ENCODE results near the gene FAR2. TPM values are rescaled to one million over a fixed set of nuclear protein-coding genes. Genes with fewer than 3 reads are reported as not detected.

The FAR2 gene
- polyA plus RNA-seq, 1 donor (not counting 4 experiments of a cell fraction or from before 2014, with no cell fraction given): 9.2 TPM

DNA sequence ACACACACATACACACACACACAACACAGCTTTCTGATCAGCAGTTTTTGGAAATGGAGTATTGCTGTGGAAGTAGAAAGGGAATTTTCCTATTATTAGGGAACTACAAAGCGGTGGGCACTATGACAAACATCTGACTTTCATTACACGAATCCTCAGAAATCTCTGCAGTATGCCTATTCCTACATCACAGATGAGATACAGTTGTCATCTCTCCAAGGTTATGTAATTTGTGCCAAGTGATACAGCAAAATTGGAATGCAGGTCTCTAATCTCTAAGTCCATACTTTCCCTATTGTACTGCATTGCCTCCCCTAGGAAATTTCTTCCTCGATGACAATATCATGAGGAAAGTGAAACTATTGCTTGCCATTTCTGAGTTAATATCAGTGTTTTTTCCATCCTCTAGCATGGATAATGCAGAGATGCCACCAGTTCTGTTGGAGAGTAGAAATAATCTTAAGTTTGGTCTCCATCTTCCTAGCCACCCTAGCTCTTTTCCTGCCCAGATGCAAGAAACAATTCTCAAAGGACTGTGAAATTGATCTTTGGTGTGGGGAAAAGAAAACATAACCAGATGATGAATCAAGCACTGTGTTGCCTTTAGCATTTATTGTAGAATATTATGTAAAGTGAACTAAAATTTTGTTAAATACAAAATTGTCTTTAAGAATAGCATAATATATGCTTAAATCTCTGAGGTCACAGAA is 137.2 kb downstream of the FAR2 start:
- TF ChIP-seq EZH2 (IDR thresholded peaks at IDR 0.05; ENCODE audit: low read length) (no peak), CTCF (optimal IDR thresholded peaks at IDR 0.05 in 1 of 3, IDR thresholded peaks at IDR 0.05 in 1 of 3, conservative IDR thresholded peaks at IDR 0.05 in 1 of 3; ENCODE audit: extremely low read depth in 1 of 3, insufficient read depth in 2 of 3, low read length in 3 of 3) (no peak)
- no peak overlapping the region for H3K4me3 ChIP-seq (ENCODE audit: control insufficient read depth in 2 of 3, extremely low read depth in 1 of 3, insufficient read depth in 2 of 3, low read depth in 1 of 3, low read length in 3 of 3)
- dilution Hi-C loops (cut with MboI; ENCODE audit: extremely low pct_ligation_motif_present, low sequenced_read_pairs): no loop called here
- H3K4me1 ChIP-seq (ENCODE audit: control insufficient read depth, extremely low read depth, insufficient read depth, low read length): no peaks in the 10 kb centered on the region
- no peak overlapping the region for H2AFZ ChIP-seq (ENCODE audit: control insufficient read depth, low read length)
- H3K9me3 ChIP-seq (ENCODE audit: control insufficient read depth, low read depth, low read length): no peaks in the 10 kb centered on the region
- DNase-seq (ENCODE audit: low read depth, low spot score): no peak
- H3K9ac ChIP-seq (ENCODE audit: control insufficient read depth, extremely low read depth, insufficient read depth, low read length): no peak overlapping the region
- no peaks in the 10 kb centered on the region for H3K9me1 ChIP-seq (ENCODE audit: control insufficient read depth, extremely low read depth, insufficient read depth, low read length)
- H3K79me2 ChIP-seq (ENCODE audit: control insufficient read depth, insufficient read depth, low read length): no peaks in the 10 kb centered on the region
- H3K27me3 ChIP-seq (ENCODE audit: control insufficient read depth, extremely low read depth, insufficient read depth, low read length): no peaks in the 10 kb centered on the region
- no peaks in the 10 kb centered on the region for H4K20me1 ChIP-seq (ENCODE audit: control insufficient read depth, extremely low read depth, insufficient read depth, low read length)
- no peak overlapping the region for H3K27ac ChIP-seq (ENCODE audit: control insufficient read depth, insufficient read depth, low read length)
- no peak for FAIRE-seq
- no peaks in the 10 kb centered on the region for H3K36me3 ChIP-seq (ENCODE audit: control insufficient read depth in 2 of 2, extremely low read depth in 1 of 2, insufficient read depth in 2 of 2, low read length in 2 of 2)
- H3K4me2 ChIP-seq (ENCODE audit: control insufficient read depth, extremely low read depth, insufficient read depth, low read depth, low read length): no peak overlapping the region

- Histone ChIP-seq H3K79me2 (ENCODE audit: control insufficient read depth, insufficient read depth, low read length) (no peaks in the 10 kb centered on the region), H3K4me2 (ENCODE audit: control insufficient read depth, extremely low read depth, insufficient read depth, low read depth, low read length) (no peak overlapping the region), H3K4me1 (ENCODE audit: control insufficient read depth, extremely low read depth, insufficient read depth, low read length) (no peaks in the 10 kb centered on the region), H4K20me1 (ENCODE audit: control insufficient read depth, extremely low read depth, insufficient read depth, low read length) (no peaks in the 10 kb centered on the region), H3K27me3 (ENCODE audit: control insufficient read depth, extremely low read depth, insufficient read depth, low read length) (no peaks in the 10 kb centered on the region), H3K9me1 (ENCODE audit: control insufficient read depth, extremely low read depth, insufficient read depth, low read length) (no peaks in the 10 kb centered on the region), H3K4me3 (ENCODE audit: control insufficient read depth in 2 of 3, extremely low read depth in 1 of 3, insufficient read depth in 2 of 3, low read depth in 1 of 3, low read length in 3 of 3) (no peak overlapping the region), H3K36me3 (ENCODE audit: control insufficient read depth in 2 of 2, extremely low read depth in 1 of 2, insufficient read depth in 2 of 2, low read length in 2 of 2) (no peaks in the 10 kb centered on the region), H3K9ac (ENCODE audit: control insufficient read depth, extremely low read depth, insufficient read depth, low read length) (no peak overlapping the region), H3K9me3 (ENCODE audit: control insufficient read depth, low read depth, low read length) (no peaks in the 10 kb centered on the region), H3K27ac (ENCODE audit: control insufficient read depth, insufficient read depth, low read length) (no peak overlapping the region), H2AFZ (ENCODE audit: control insufficient read depth, low read length) (no peak overlapping the region)
- dilution Hi-C loops (cut with MboI; ENCODE audit: extremely low pct_ligation_motif_present, low sequenced_read_pairs): no loop called here
- DNase-seq (ENCODE audit: low read depth, low spot score) (no peak), FAIRE-seq (no peak)
- TF ChIP-seq CTCF (optimal IDR thresholded peaks at IDR 0.05 in 1 of 3, IDR thresholded peaks at IDR 0.05 in 1 of 3, conservative IDR thresholded peaks at IDR 0.05 in 1 of 3; ENCODE audit: extremely low read depth in 1 of 3, insufficient read depth in 2 of 3, low read length in 3 of 3) (no peak), EZH2 (IDR thresholded peaks at IDR 0.05; ENCODE audit: low read length) (no peak)
Measured at GRCh38 chr12:29287622-29288021, 138.5 kb downstream of the FAR2 start.

Data from keratinocyte (primary cell).